ENCODE measurements around the gene UPF1.

UPF1 gene

DNA sequence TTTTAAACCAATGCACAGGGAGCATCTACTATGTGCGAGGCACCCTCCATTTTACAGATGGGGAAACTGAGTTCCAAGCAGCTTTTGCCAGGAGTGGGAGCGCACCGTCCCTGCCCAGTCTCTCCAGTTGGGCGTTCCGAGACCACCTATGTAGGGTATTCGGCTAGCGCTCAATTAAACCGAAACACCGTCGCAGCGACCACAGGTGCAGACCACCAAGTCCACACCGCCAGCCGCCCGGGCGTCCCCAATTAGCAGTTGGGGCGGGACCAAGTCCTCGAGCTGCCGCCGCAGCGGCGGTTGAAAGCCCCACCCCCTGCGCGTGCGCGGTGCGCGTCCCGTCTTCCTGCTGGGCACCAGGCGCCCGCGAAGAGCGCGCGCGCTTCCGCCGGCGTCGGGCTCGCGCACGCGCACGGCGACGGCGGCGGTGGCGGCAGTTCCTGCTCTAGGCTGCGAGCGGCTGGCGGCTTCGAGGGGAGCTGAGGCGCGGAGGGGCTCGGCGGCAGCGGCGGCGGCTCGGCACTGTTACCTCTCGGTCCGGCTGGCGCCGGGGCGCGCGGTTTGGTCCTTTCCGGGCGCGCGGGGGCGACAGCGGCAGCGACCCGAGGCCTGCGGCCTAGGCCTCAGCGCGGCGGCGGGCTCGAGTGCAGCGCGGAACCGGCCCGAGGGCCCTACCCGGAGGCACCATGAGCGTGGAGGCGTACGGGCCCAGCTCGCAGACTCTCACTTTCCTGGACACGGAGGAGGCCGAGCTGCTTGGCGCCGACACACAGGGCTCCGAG is at the start of gene UPF1:
UPF1 (plus strand) TSS at position 436 of the 782 bp plus-strand sequence; CDS start at position 687, 251 bp downstream.
- H3K4me3 ChIP-seq (ENCODE audit: insufficient read length, low read depth): peak within 1 kb of the TSS; percentile 90
- DNase-seq (ENCODE audit: low read depth, low spot score): peak; percentile 92
- H3K9ac ChIP-seq (ENCODE audit: insufficient read length, low read depth): peak within 1 kb of the TSS; percentile 95
- H3K36me3 ChIP-seq (ENCODE audit: insufficient read depth, insufficient read length, low read length): peaks cover 39% of the 10 kb centered on the region
- TF ChIP-seq YY1 (IDR thresholded peaks at IDR 0.05; ENCODE audit: insufficient read depth, insufficient read length) (no peak), ZNF274 (IDR thresholded peaks at IDR 0.05; ENCODE audit: low read depth, low read length) (no peak), SUZ12 (IDR thresholded peaks at IDR 0.05; ENCODE audit: extremely low read depth, insufficient read depth, insufficient read length) (no peak)
- no peaks in the 10 kb centered on the region for H3K4me1 ChIP-seq (ENCODE audit: insufficient read depth, insufficient read length)
- peaks cover 10% of the 10 kb centered on the region; the same call in 1 of the 2 replicates for H3K9me3 ChIP-seq (ENCODE audit: insufficient read depth, low read length)
- H3K27me3 ChIP-seq (ENCODE audit: insufficient read depth, insufficient read length): peaks cover 16% of the 10 kb centered on the region

DNA sequence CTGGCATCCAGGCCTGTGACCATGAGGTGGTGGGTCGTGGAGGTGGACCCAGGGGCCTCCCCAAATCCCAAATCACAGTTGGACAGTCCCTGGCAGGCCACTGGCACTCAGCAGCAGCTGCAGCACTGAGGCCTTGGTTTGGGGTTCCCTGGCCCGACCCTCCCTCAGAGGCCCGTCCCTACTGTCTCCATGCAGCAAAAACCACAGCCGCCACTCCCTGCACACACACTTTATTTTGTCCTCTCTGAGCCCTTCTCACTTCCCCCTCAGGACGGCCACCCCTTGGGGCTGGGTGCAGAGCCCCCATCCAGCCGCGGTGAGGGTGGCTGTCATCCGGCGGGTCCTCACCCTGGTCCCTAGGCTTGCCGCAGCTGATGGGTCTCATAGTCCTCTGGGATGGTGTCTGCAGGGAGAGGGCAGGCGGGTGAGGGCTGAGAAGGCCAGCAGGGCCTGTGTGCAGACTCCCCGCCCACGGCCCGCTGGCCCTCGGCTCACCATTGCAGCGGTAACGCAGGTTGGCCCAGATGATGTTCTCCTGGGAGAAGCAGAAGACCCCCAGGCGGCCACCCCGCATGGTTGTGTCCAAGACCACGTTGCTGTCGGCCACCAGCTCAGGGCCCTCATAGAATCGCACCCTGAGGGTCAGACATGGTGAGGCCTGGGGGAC is 49.1 kb upstream of the UPF1 start:
- Histone ChIP-seq H3K9me3 (ENCODE audit: insufficient read depth, low read length) (no peaks in the 10 kb centered on the region), H3K4me3 (ENCODE audit: insufficient read length, low read depth) (no peak overlapping the region), H3K27me3 (ENCODE audit: insufficient read depth, insufficient read length) (peaks cover 78% of the 10 kb centered on the region), H3K36me3 (ENCODE audit: insufficient read depth, insufficient read length, low read length) (no peaks in the 10 kb centered on the region), H3K9ac (ENCODE audit: insufficient read length, low read depth) (no peak overlapping the region), H3K4me1 (ENCODE audit: insufficient read depth, insufficient read length) (peaks cover 21% of the 10 kb centered on the region)
- TF ChIP-seq ZNF274 (IDR thresholded peaks at IDR 0.05; ENCODE audit: low read depth, low read length): no peak
- DNase-seq (ENCODE audit: low read depth, low spot score): no peak

DNA sequence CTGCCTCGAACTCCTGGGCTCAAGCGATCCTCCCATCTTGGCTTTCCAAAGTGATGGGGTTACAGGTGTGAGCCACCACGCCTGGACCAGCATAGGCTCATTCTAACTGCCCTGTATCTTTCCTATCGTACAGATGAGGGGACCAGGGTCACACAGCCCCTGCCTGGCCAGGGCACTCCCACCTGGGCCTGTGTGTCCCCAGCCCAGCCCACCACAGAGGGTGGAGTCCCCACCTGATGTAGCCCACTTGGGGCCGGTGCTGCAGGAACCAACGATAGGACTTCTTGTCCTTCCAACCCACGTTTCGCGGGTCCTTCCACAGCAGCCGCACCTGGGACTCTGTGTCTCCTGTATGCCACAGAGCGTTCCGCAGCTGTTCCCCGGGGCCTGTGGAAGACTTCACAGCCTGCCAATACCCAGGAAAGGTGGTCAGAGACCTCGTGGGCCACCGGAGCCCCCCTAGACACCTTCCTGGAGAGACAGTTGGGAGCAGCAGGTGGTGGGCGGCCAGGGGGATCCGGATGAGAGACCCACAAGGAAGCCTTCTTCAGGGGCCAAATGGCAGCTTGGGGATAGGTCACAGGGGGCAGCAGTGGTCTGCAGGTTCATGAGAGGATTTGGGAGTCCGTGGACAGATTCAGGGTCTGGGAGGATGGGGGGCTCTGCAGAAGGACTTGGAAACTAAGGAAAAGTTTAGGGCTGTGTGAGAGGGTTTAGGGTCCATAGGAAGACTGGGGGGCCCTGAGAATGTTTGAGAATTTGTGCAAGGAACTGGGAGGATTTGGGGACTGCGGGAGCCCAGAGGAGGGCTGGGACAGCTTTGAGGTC is 47.6 kb upstream of the UPF1 start:
- Histone ChIP-seq H3K36me3 (ENCODE audit: insufficient read depth, insufficient read length, low read length) (no peaks in the 10 kb centered on the region), H3K4me3 (ENCODE audit: insufficient read length, low read depth) (no peak overlapping the region), H3K27me3 (ENCODE audit: insufficient read depth, insufficient read length) (peaks cover 84% of the 10 kb centered on the region), H3K4me1 (ENCODE audit: insufficient read depth, insufficient read length) (peaks cover 29% of the 10 kb centered on the region), H3K9ac (ENCODE audit: insufficient read length, low read depth) (no peak overlapping the region), H3K9me3 (ENCODE audit: insufficient read depth, low read length) (no peaks in the 10 kb centered on the region)
- no peak for DNase-seq (ENCODE audit: low read depth, low spot score)
- TF ChIP-seq YY1 (IDR thresholded peaks at IDR 0.05; ENCODE audit: insufficient read depth, insufficient read length) (no peak), SUZ12 (IDR thresholded peaks at IDR 0.05; ENCODE audit: extremely low read depth, insufficient read depth, insufficient read length) (no peak), ZNF274 (IDR thresholded peaks at IDR 0.05; ENCODE audit: low read depth, low read length) (no peak)

DNA sequence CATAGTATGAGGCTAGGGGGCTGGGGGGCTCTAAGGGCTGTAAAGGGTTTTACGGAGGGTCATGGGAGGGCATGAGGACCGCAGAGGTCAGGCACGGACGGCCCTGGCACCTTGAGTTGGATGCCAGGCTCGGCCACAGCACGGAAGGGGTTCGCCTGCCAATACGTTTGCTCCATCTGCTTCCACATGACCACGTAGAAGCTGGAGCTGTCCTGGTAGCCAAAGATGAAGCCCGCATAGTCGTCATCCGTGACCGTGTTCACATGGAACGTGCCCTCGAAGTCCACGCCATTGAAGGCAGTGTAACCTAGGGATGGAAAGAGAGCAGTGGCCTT is 47.0 kb upstream of the UPF1 start:
- DNase-seq (ENCODE audit: low read depth, low spot score): no peak
- Histone ChIP-seq H3K4me1 (ENCODE audit: insufficient read depth, insufficient read length) (peaks cover 33% of the 10 kb centered on the region), H3K9ac (ENCODE audit: insufficient read length, low read depth) (no peak overlapping the region), H3K36me3 (ENCODE audit: insufficient read depth, insufficient read length, low read length) (no peaks in the 10 kb centered on the region), H3K27me3 (ENCODE audit: insufficient read depth, insufficient read length) (peaks cover 84% of the 10 kb centered on the region), H3K4me3 (ENCODE audit: insufficient read length, low read depth) (no peak overlapping the region), H3K9me3 (ENCODE audit: insufficient read depth, low read length) (no peaks in the 10 kb centered on the region)
- TF ChIP-seq YY1 (IDR thresholded peaks at IDR 0.05; ENCODE audit: insufficient read depth, insufficient read length) (no peak), SUZ12 (IDR thresholded peaks at IDR 0.05; ENCODE audit: extremely low read depth, insufficient read depth, insufficient read length) (no peak), ZNF274 (IDR thresholded peaks at IDR 0.05; ENCODE audit: low read depth, low read length) (no peak)

DNA sequence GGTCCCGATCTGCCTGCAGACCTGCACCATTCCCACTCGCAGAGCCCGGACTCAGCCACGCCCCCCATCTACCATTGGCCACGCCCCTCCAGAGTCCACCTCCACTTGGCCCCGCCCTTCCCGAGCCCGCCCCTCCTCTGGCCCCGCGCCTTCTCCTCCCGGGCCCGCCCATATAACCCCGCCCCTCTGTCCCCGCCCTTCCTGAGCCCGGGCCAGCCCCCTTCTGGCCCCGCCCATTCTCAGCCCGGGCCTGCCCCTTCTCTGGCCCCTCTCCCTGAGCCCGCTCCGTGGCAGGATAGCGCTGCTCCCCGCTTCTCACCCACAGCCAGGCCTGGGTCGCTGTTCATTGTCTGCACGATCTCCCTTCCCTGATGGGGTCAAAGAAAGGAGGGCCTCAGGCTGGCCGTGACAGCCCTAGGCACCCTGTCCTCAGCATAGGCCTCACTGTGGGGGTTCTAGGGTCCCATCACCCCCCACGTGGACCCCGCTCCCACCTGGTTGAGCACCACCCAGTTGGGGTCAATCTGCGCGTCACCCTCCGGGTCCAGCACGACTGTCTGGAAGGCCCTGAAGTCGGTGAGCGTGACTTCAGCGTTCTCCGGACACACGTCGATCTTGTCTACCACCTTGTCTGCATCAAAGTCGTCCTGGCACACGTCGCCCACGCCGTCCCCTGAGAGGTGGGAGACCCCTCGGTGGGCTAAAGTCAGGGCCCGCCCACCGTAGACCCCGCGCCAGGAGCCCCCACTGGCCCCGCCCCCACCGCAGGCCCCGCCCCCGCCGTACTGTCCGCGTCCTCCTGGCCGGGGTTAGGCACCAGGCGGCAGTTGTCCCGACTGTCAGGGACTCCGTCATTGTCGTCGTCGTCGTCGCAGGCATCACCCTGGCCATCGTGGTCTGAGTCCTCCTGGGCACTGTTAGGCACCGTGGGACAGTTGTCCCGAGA is 46.3 kb upstream of the UPF1 start:
- H3K4me3 ChIP-seq (ENCODE audit: insufficient read length, low read depth): peak overlapping the region; percentile 33
- TF ChIP-seq YY1 (IDR thresholded peaks at IDR 0.05; ENCODE audit: insufficient read depth, insufficient read length) (no peak), ZNF274 (IDR thresholded peaks at IDR 0.05; ENCODE audit: low read depth, low read length) (no peak), SUZ12 (IDR thresholded peaks at IDR 0.05; ENCODE audit: extremely low read depth, insufficient read depth, insufficient read length) (no peak)
- no peaks in the 10 kb centered on the region for H3K36me3 ChIP-seq (ENCODE audit: insufficient read depth, insufficient read length, low read length)
- peak; percentile 72 for DNase-seq (ENCODE audit: low read depth, low spot score)
- no peaks in the 10 kb centered on the region for H3K9me3 ChIP-seq (ENCODE audit: insufficient read depth, low read length)
- peak overlapping the region; percentile 70 for H3K9ac ChIP-seq (ENCODE audit: insufficient read length, low read depth)
- peaks cover 36% of the 10 kb centered on the region for H3K4me1 ChIP-seq (ENCODE audit: insufficient read depth, insufficient read length)
- peaks cover 85% of the 10 kb centered on the region for H3K27me3 ChIP-seq (ENCODE audit: insufficient read depth, insufficient read length)

DNA sequence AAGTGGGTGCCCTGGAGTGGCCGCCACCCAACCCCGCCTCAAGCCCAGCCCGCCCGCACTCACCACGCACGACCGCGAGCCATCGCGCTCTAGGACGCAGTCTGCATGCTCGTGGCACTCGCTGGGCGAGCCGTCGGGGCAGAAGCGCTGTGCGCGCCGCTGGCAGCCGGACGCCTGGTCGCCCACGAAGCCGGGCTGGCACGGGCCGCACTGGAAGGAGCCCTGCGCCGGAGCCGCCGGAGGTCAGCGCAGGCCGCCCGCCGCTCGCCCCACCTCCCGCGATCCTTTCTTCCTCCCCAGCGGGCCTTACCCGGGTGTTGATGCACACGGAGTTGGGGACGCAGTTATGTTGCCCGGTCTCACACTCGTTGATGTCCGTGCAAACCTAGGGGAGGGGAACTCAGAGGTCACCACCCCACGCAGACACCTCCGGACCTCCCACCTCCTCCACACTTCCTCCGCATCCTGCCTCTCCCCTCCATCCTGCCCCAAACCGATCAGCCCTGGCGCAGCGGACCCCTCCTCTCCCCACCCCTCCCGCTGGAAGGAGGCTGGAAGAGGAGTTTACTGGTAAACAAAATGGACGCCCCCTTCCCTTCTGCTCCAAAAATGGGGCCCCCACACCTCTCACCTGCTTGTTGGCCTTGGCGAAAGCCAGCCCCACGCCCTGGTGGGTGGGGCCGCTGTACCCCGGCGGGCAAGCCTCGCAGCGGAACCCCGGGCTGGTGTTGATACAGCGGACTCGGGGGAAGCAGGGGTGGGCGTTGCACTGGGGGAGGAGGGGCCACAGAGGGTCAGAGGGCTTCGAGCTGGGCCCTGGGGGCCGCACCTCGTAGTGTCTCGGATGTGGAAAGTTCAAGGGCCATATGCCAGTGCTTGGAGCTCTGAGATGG is 43.0 kb upstream of the UPF1 start:
- Histone ChIP-seq H3K4me3 (ENCODE audit: insufficient read length, low read depth) (peak overlapping the region; percentile 37), H3K9ac (ENCODE audit: insufficient read length, low read depth) (peak overlapping the region; percentile 70), H3K27me3 (ENCODE audit: insufficient read depth, insufficient read length) (peaks cover 99% of the 10 kb centered on the region), H3K4me1 (ENCODE audit: insufficient read depth, insufficient read length) (peaks cover 50% of the 10 kb centered on the region), H3K36me3 (ENCODE audit: insufficient read depth, insufficient read length, low read length) (no peaks in the 10 kb centered on the region), H3K9me3 (ENCODE audit: insufficient read depth, low read length) (no peaks in the 10 kb centered on the region)
- DNase-seq (ENCODE audit: low read depth, low spot score): no peak
- TF ChIP-seq SUZ12 (IDR thresholded peaks at IDR 0.05; ENCODE audit: extremely low read depth, insufficient read depth, insufficient read length): peak; percentile 87
- no peak for TF ChIP-seq ZNF274 (IDR thresholded peaks at IDR 0.05; ENCODE audit: low read depth, low read length)
- TF ChIP-seq YY1 (IDR thresholded peaks at IDR 0.05; ENCODE audit: insufficient read depth, insufficient read length): no peak

All from NT2/D1 (cell line).